AG09309 (cell line): ENCODE results near the gene CD151.

Experiments
- DNase-seq: peaks from one replicate; pipeline ENCODE4 v3.0.0-alpha.2; 2010; ENCODE audit warnings: low read depth
- H3K4me3 ChIP-seq: 2 replicates; pipeline ENCODE4 v1.5.1; 2011; ENCODE audit warnings: mild to moderate bottlenecking, low read depth, low read length, moderate library complexity; ENCODE audit not compliant: control insufficient read depth
- TF ChIP-seq, protein P1 (sequence below): IDR thresholded peaks from 2 replicates; pipeline ENCODE4 v1.5.1; 2011; ENCODE audit warnings: mild to moderate bottlenecking, low read depth, low read length, inconsistent platforms; ENCODE audit not compliant: insufficient read depth, control insufficient read depth; ENCODE audit errors: missing control alignments

CD151 gene

GRCh38 chr11:872799-873198 lies 40.0 kb downstream of the CD151 start:
- H3K4me3 ChIP-seq, result no peak overlapping the region
- DNase-seq, result no peak
- TF ChIP-seq, protein P1, sequence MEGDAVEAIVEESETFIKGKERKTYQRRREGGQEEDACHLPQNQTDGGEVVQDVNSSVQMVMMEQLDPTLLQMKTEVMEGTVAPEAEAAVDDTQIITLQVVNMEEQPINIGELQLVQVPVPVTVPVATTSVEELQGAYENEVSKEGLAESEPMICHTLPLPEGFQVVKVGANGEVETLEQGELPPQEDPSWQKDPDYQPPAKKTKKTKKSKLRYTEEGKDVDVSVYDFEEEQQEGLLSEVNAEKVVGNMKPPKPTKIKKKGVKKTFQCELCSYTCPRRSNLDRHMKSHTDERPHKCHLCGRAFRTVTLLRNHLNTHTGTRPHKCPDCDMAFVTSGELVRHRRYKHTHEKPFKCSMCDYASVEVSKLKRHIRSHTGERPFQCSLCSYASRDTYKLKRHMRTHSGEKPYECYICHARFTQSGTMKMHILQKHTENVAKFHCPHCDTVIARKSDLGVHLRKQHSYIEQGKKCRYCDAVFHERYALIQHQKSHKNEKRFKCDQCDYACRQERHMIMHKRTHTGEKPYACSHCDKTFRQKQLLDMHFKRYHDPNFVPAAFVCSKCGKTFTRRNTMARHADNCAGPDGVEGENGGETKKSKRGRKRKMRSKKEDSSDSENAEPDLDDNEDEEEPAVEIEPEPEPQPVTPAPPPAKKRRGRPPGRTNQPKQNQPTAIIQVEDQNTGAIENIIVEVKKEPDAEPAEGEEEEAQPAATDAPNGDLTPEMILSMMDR, result no peak

- no peak for DNase-seq
- TF ChIP-seq, protein P1, result no peak
- no peak overlapping the region for H3K4me3 ChIP-seq
Measured at GRCh38 chr11:873706-874105, 41.0 kb downstream of the CD151 start.

DNA sequence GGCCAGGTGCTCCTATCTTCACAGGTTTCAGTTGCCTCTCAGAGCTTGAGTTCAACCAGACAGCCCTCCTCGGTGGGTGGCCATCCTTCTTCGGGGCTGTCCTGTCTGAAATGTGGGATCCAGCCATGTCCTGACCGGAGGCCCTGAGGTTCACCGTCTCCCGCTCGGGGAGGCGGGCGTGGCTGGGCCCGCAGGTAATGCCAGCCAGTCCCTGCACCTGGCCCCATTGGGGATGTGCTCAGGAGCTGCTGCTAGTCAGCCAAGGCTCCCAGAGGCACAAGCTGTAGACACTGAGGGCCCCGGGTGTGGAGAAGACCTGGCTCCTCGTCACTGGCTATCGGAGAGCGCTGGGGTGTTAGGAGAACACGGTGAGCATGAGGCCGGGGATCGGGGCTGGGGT lies 42.5 kb downstream of the CD151 start:
- DNase-seq, result no peak
- no peak overlapping the region for H3K4me3 ChIP-seq
- TF ChIP-seq, protein P1, result no peak

- DNase-seq, result no peak
- TF ChIP-seq, protein P1, result no peak
- no peak overlapping the region for H3K4me3 ChIP-seq
Measured at GRCh38 chr11:875769-876301, 43.1 kb downstream of the CD151 start.

GRCh38 chr11:876545-876944 lies 43.8 kb downstream of the CD151 start:
- TF ChIP-seq, protein P1, result no peak
- no peak for DNase-seq
- no peak overlapping the region for H3K4me3 ChIP-seq

DNA sequence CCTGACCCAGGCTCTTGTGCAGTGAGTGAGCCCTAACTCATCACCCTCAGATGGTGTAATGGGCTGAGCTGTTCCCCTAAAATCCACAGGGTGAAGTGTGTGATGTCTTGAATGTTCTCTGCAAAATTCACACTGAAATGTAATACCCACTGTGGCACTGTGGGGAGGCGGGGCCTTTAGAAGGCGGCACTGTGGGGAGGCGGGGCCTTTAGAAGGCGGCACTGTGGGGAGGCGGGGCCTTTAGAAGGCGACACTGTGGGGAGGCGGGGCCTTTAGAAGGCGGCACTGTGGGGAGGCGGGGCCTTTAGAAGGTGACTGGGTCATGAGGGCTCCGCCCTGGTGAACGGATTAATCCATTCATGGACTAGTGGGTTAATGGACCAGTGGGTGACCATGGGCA lies 44.8 kb downstream of the CD151 start:
- no peak overlapping the region for H3K4me3 ChIP-seq
- TF ChIP-seq, protein P1, result no peak
- no peak for DNase-seq

DNA sequence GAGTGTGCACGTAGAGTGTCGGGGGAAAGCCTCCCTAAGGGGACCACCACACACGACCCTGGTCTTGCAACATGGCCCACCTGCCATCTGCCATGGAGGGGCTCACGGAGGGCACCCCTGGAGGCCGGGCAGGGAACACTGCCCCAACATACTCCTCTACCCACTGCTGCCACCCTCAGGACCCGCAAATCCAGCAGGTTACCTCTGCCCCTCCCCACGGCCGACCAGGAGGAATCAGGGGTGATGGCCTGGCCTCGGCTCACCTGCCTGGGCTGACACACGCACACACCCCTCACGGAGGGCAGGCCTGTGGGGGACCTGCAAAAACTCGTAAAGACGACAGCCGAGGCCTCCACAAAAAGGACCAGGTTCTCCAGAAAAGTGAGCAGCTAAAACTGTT lies 47.7 kb downstream of the CD151 start:
- TF ChIP-seq, protein P1, result no peak
- no peak for DNase-seq
- no peak overlapping the region for H3K4me3 ChIP-seq
